ENCODE data around the gene SDK2. TPM values are rescaled to one million over a fixed set of nuclear protein-coding genes. Genes with fewer than 3 reads are reported as not detected.

SDK2 gene
- total and polyA plus RNA-seq, 2 of the 4 experiments (the other 2 are of a cell fraction): under 0.01 to 0.03 TPM

GRCh38 chr17:73467651-73468050, 176.6 kb downstream of the SDK2 start:
- no peak overlapping the region for H3K9ac ChIP-seq (ENCODE audit: low read depth, low read length)
- DNase-seq (no peak), ATAC-seq (ENCODE audit: low read depth) (no peak)
- ChIA-PET CTCF (no interaction called here), POLR2A (ENCODE audit: unreplicated experiment) (no interaction called here)
- H3K4me1 ChIP-seq (ENCODE audit: control insufficient read depth, insufficient read depth, low read length): no peaks in the 10 kb centered on the region
- no peak overlapping the region for H3K27ac ChIP-seq (ENCODE audit: insufficient read depth, low read length)
- no peak overlapping the region for H4K91ac ChIP-seq (ENCODE audit: insufficient read depth, low read depth, low read length)
- H3K9me1 ChIP-seq (ENCODE audit: insufficient read depth, low read length): no peaks in the 10 kb centered on the region
- no TSS peak for BruUV-seq (replicated peaks)
- no peak overlapping the region for H3K4me3 ChIP-seq (ENCODE audit: insufficient read depth, low read depth, low read length)
- 80% methylated on average over 2 of the region's 6 CpGs; no CpG with 5 or more reads in 1 of the 2 experiments for WGBS, 2 experiments (ENCODE audit: extremely low coverage in 2 of 2, insufficient read length in 1 of 2)
- in situ Hi-C loops (cut with MboI; ENCODE audit: low sequenced_read_pairs) (no loop called here), intact Hi-C loops (cut with micrococcal nuclease) (no loop called here), dilution Hi-C loops (cut with HindIII; ENCODE audit: low sequenced_read_pairs, unreplicated experiment) (no loop called here)
- no peak overlapping the region for H2BK15ac ChIP-seq (ENCODE audit: low read depth, low read length)
- H3K4ac ChIP-seq (ENCODE audit: low read depth, low read length): no peak overlapping the region
- H2AFZ ChIP-seq (replicated peaks; ENCODE audit: low read length, poor library complexity): peak overlapping the region; percentile 14
- H3K4me2 ChIP-seq (ENCODE audit: low read depth, low read length): no peak overlapping the region
- H3K27me3 ChIP-seq (ENCODE audit: control insufficient read depth, insufficient read depth, low read length): no peaks in the 10 kb centered on the region
- H3K18ac ChIP-seq (ENCODE audit: low read depth, low read length): no peak overlapping the region
- no peaks in the 10 kb centered on the region for H4K20me1 ChIP-seq (ENCODE audit: insufficient read depth, low read length)
- H2BK120ac ChIP-seq (ENCODE audit: low read depth, low read length): no peak overlapping the region
- H2AK9ac ChIP-seq (replicated peaks; ENCODE audit: low read depth, low read length, poor library complexity): no peak overlapping the region
- H3K79me1 ChIP-seq (ENCODE audit: low read depth in 1 of 2, low read length in 2 of 2): no peaks in the 10 kb centered on the region
- no peak overlapping the region for H3K56ac ChIP-seq (ENCODE audit: extremely low read depth, insufficient read depth, low read length)
- H3K14ac ChIP-seq (replicated peaks; ENCODE audit: low read depth, low read length): no peak overlapping the region
- no peak overlapping the region for H3K23ac ChIP-seq (ENCODE audit: low read depth, low read length)
- H2AK5ac ChIP-seq (ENCODE audit: low read depth, low read length): no peak overlapping the region
- no peak overlapping the region for H2BK20ac ChIP-seq (ENCODE audit: low read depth, low read length)
- no peak for TF ChIP-seq RCOR1 (IDR thresholded peaks at IDR 0.05; ENCODE audit: insufficient replicate concordance, low read length)
- no peak for TF ChIP-seq MAZ (IDR thresholded peaks at IDR 0.05; ENCODE audit: borderline replicate concordance, low read depth, low read length)
- TF ChIP-seq RAD21 (IDR thresholded peaks at IDR 0.05; ENCODE audit: low read length): no peak
- no peak for TF ChIP-seq SMC3 (IDR thresholded peaks at IDR 0.05; ENCODE audit: low read depth, low read length)
- TF ChIP-seq MXI1 (IDR thresholded peaks at IDR 0.05; ENCODE audit: borderline replicate concordance, low read depth, low read length): no peak
- TF ChIP-seq RFX5 (IDR thresholded peaks at IDR 0.05; ENCODE audit: low read depth, low read length): no peak
- TF ChIP-seq NFE2L2 (IDR thresholded peaks at IDR 0.05; ENCODE audit: low read depth, low read length): no peak
- no peak for TF ChIP-seq POLR2A (IDR thresholded peaks at IDR 0.05; ENCODE audit: low read depth, low read length)
- TF ChIP-seq BHLHE40 (IDR thresholded peaks at IDR 0.05; ENCODE audit: low read depth, low read length): no peak
- TF ChIP-seq CTCF (conservative IDR thresholded peaks at IDR 0.05; ENCODE audit: low read depth, low read length): no peak
- no peak for TF ChIP-seq FOS (IDR thresholded peaks at IDR 0.05; ENCODE audit: low read depth, low read length)
- TF ChIP-seq MAFK (IDR thresholded peaks at IDR 0.05; ENCODE audit: low read depth, low read length): no peak
- no peaks in the 10 kb centered on the region for H3K9me3 ChIP-seq (ENCODE audit: control insufficient read depth, insufficient read depth, low read length)
- H3K36me3 ChIP-seq (ENCODE audit: control insufficient read depth, insufficient read depth, low read length): no peaks in the 10 kb centered on the region
- no peak overlapping the region for H4K8ac ChIP-seq (ENCODE audit: low read depth in 2 of 2, low read length in 2 of 2)
- H2BK5ac ChIP-seq (ENCODE audit: low read depth, low read length, poor library complexity, severe bottlenecking): no peak overlapping the region
- H4K5ac ChIP-seq (ENCODE audit: low read depth, low read length): no peak overlapping the region
